ENCODE measurements around the gene UGGT2.

GRCh38 chr13:95870421-95870820, 182.8 kb downstream of the UGGT2 start:
- TF ChIP-seq, protein P1, sequence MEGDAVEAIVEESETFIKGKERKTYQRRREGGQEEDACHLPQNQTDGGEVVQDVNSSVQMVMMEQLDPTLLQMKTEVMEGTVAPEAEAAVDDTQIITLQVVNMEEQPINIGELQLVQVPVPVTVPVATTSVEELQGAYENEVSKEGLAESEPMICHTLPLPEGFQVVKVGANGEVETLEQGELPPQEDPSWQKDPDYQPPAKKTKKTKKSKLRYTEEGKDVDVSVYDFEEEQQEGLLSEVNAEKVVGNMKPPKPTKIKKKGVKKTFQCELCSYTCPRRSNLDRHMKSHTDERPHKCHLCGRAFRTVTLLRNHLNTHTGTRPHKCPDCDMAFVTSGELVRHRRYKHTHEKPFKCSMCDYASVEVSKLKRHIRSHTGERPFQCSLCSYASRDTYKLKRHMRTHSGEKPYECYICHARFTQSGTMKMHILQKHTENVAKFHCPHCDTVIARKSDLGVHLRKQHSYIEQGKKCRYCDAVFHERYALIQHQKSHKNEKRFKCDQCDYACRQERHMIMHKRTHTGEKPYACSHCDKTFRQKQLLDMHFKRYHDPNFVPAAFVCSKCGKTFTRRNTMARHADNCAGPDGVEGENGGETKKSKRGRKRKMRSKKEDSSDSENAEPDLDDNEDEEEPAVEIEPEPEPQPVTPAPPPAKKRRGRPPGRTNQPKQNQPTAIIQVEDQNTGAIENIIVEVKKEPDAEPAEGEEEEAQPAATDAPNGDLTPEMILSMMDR (conservative IDR thresholded peaks at IDR 0.05), result no peak
- no peak for TF ChIP-seq ZFX (IDR thresholded peaks at IDR 0.05)

Data from C4-2B (cell line).